Measurements from ENCODE around the gene HRH2.

HRH2 gene

DNA sequence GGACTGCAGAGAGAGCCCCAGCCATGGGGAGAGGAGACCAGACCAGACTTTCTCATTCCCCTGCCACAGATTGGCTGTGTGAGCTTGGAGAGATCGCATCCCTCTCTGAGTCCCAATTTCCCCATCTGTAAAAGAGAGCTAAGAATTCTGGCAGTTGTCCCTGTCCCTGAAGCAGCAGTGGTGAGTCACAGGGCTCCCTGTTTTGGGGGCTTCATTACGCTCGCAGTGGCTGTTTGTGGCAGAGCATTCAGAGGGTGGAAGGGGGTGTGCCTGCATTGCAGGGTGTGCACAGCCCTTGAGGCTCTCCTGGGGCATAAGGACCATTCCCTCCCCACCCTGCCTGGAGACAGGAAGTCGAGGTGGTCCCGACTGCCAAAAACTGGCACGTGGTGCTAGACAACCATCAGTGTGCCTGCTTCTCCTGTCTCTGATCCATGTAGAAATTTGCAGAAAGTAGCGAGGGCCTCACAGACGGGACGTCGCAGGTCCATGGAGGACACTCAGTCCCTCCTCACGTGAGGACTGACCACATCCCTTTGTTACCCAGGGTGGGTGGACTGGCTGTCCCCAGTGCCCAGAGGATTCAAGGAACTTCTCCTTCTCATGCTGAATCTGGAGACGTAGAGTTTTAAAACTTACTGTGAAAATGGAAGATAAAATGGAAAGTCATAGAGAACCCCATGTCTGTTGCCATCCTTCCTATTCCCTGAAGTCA, 35.3 kb downstream of the HRH2 start:
- DNase-seq (ENCODE audit: low spot score), result no peak

DNA sequence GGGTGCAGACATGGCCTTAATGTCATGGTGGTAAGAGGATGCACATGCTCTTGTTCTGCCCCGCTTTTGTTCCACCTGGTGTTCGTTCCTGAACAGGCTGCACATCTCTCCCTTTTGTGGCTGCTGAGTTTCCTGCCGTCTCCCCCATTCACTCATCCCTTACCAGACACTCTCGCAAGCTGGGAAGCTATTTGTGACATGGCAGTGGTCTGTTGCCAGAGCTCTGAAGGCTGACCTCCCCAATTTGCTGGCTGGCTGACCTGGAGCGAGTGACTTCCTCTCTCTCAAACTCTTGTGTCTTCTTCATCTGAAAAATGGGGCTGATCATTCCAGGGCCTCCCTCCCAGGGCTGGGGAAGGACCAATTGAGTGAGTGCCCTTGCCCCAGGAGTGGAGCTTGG, 35.9 kb downstream of the HRH2 start:
- no peak for DNase-seq (ENCODE audit: low spot score)

GRCh38 chr5:175694371-175695160, 36.7 kb downstream of the HRH2 start:
- DNase-seq (ENCODE audit: low spot score), result no peak

DNA sequence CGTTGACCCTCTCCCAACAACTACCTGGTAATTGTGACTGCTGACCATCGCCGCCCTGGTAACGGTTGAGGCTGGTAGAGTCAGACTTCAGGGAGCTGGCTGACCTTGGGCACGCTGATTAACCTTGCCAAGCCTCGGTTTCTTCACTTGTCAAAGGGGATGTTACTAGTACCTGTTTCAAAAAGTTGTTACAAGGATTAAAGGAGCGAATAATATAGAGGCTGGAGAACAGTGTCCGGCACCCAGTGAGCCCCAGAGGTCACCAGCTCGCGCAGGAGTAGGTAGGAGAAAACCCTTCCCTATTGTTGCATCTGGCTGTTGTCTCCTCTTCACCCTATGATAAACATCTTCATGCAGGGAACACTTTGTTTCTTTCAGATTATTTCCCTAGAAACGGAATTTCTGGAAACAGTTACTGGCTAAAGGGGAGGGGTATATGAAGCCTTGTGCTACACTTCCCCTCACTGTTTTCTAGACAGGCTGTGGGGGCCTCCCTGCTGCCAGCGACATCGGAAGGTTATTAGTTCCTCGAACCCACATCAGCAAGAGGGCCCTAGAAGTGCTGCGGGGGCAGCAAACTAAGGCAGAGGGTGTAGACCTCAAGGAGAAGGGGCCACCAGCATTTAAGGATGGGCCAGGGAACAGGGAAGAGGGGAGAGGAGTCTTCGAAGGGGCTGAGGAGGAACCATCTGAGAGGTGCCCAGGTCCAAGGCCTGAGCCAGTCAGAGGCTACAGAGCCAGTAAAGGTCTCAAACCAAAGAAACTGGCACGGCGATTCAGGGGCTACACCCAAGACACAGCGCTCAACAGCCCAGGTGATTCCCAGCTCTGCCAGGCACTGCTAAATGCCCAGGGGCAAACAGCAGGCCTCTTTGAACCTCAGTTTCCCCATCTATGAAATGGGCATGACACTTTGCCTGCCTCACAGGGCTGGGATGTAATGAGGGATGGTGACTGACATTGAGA, 37.6 kb downstream of the HRH2 start:
- DNase-seq (ENCODE audit: low spot score), result no peak

DNA sequence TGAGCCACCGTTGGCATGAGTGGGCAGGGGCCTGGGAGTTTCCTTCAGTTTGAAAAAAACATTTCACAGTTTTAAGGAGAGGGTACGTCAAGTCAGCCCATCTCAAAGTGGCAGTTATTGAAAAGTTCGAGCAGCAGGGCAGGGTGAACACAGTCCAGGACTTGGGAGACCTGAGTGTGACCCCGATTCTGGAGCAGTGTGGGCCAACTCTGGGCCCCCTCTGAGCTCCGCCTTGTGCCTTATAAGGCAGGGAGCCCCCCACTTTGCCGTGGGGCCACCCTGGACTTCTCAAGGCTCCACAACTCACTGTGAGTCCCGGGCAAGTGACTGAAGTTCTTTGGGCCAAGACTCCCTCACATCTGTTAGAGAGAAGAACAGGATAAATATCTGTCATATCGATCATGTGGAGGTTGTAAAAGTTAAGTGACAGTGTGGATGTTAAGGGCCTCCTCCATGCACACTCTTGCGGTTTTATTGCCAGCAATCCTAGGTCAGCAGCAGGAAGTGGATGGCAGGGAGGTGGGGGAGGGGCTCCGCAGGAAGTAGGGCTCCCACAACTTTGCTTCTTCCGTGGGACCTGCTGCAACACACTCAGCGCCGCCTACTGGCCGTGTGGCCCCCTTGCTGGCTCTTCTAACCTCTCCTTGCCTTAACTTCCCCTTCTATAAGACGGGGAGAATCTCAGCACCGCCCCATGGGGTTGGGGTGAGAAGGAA, 38.4 kb downstream of the HRH2 start:
- peak; percentile 81 for DNase-seq (ENCODE audit: low spot score)

GRCh38 chr5:175696855-175697198, 39.0 kb downstream of the HRH2 start:
- no peak for DNase-seq (ENCODE audit: low spot score)

DNA sequence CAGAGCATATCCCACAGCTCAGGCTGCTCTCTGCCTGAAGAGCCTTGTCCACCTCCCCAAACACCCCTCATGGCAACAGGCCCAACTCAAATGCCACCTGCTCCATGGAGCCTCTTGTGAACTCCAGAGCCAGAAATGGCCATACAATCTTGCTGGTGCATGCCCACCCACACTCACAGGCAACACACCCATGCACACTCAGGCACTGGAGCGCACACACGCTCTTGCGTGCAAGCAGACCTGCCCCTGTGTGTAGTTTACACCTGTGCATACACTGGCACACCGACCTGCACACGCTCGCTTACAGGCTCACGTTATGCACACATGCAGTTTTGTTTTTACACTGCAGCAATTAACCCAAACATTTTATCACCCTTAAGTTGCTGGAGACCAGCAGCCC, 40.0 kb downstream of the HRH2 start:
- no peak for DNase-seq (ENCODE audit: low spot score)

DNA sequence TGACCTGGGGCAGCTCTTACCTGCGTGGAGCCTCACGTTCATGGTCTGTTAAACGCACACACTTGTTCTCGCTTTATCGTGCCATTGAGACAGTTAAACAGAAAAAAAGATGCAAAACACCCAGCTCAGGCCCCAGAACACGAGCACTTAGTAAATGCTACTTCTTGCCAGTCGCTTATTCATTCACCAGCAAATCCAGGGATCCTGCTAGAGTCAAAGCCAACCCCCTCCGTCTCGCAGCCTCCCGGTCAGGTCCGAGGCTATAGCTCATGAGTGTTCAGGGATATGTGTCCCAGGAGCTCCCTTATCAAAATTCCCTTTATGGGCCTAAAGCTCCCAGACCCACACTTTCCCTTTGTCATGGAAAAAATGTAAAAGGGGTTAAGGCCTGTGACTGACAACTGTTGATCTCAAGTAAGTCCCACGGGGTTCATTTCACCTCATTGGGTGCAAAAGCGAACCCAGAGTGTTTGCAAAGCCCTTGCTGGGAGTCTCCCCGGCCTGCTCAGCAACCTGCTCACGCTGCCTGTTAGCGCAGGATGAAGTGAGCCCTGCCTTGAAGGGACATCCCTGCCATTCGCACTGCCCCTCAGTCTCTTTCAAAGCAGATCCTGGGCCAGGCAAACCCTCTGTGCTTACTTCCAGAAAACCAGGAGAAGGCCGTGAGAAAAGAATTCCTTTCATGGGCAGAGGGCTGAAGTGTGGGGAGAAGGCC, 40.7 kb downstream of the HRH2 start:
- no peak for DNase-seq (ENCODE audit: low spot score)

DNA sequence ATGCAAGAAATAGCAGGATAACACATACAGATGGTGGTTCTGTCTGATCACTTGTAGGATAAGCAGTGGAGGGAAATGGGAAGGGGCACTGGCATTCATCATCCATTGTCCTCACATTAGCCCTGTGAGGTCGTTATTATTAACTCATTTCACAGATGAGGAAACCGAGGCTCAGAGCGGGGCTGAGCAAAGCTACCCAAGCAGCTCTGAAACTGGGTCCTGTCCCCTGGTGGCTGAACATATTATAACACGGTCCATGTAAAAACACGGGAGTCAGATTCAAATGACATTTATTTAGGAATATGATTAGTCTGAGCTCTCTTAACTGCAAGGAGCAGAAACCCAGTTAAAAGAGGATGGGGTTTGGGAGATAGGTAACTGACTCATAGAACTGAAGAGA, 43.1 kb downstream of the HRH2 start:
- DNase-seq (ENCODE audit: low spot score), result no peak

GRCh38 chr5:175701797-175702196, 43.9 kb downstream of the HRH2 start:
- DNase-seq (ENCODE audit: low spot score), result no peak

DNA sequence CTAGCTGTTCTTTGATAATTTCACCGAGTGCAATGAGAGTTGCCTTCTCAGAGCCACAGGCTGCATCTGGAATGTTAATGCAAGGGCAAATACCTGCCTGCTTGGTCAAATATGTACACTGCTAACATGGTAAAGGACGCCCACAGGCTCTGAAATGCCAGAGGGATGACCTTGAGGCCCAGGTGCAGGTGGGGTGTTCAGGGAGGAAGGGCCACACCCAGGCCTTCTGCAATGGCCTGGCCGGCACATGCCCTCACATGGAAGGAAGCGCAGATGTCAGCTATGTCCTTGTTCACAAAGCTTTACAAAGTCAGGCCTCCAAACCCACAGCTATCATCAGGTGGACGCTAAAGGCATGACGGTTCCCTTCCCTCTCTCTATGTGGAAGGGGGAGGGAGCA, 48.6 kb downstream of the HRH2 start:
- DNase-seq (ENCODE audit: low spot score), result no peak

GRCh38 chr5:175707751-175708375, 50.0 kb downstream of the HRH2 start:
- no peak for DNase-seq (ENCODE audit: low spot score)

DNA sequence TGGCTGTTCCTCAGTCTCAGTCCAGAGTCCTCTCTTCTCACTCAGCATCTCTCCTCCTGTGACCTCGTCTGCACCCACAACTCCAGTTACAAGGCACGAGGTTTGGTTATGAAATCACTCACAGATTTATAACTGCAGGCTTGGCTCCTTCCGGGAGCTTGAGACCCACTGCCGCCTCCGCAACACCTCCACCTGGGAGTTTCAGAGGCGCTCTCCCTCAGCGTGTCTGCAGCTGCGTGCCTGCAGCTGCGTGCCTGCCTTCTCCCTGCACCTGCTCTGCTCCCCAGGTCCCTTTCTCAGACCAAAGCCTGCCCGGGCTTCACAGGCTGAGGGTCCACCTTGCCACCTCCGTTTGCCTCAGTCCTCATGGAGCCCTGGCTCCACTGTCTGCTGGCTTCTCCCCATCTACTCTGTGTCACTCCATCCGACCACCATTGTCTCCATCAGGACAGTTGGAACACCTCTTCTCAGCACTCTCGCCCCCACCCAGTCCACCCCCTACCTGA, 51.5 kb downstream of the HRH2 start:
- DNase-seq (ENCODE audit: low spot score), result no peak

DNA sequence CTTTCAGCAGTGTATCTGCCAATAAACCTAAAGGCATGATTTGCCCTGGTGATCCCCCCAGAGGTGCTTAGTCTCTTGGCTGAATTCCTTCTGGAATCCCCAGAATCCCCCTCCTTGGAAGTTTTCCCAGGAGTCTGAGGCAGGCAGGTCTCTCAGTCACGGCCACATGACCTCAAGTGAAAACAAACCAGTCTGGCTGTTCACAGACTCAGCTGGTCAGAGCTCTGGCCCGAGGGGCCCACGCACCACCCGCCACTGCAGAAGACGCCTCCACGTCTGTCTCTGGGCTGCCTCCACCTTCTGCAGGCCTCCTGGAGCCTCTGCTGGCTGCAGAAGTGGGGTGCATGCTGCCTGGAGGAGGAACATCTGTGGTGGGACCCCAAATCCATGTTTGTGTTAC, 52.5 kb downstream of the HRH2 start:
- DNase-seq (ENCODE audit: low spot score), result no peak

- DNase-seq (ENCODE audit: low spot score), result no peak
Observed at GRCh38 chr5:175711031-175711430, 53.2 kb downstream of the HRH2 start.

DNA sequence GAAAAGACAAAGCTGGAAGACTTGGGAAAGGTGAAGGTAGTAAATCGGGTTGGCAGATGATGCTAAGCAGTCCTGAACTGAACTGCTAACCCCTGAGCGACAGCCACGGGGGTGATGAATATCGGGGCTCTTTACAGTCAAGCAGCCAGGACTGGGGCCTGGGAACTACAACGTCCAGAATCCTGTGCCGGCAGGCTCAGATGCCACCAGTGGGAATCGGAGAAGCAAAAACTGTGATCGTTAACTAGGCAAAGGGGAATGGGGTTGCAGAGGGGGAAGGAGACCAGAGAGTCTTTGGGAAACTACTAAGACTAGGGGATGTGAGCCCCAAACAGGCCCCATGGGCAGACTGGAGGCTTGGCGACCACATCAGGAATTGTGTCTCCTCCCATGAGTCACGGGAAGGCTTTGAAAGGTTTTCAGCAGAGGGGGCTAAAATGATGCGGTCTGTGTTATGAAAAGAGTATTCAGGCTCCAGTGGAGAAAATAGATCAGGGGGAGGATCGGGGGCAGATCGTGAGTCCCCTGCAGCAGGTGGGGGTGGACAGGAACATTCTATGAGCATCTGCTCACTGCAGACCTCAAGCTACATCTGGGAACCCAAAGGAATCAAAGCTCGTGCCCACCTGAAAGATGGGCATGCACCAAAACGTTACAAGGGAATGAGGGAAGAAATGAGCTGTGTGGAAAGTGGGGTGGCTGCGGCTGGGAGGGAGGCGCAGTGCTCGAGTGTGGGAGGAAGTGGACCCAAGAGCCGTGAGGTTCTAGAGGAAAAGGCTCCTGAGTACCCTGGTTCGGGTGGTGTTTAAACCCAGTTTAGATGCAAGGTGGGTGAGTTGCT, 53.8 kb downstream of the HRH2 start:
- DNase-seq (ENCODE audit: low spot score), result no peak

DNA sequence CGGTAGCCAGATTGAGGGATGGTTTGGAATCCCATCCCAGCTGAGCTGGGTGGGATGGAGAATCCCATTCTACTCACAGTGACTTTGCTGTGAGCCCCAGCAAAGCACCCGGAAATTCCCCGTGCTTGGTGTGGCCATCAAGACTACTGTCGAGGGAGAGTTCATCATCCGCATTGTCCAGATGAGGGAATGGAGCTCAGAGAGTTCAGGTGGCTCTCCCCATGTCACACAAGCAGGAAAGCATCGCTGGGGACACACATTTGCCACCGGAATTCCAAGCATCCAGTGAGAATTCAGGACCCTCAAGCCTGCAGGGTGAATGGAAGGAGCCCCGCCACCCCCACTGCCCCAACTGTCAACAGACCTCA, 54.4 kb downstream of the HRH2 start:
- DNase-seq (ENCODE audit: low spot score), result no peak

- no peak for DNase-seq (ENCODE audit: low spot score)
Observed at GRCh38 chr5:175712681-175713085, 54.8 kb downstream of the HRH2 start.

DNA sequence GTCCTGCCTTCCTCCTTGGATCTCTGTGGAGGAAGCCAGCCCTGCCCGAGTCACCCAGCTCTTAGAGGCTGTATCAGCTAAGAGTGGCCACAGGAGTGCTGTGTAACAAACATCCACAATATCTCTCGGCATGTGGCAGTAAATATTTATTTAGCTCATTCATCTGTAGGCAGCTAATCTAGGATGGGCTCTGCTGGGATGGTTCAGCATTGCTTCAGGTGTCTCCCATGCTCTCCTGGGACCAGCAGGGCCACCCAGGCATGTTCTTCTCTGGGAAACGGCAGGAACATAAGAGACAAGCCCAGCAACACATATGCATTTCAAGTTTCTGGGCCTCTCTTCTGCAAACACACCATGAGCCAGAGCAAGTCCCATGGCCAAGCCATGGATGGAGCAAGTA, 56.1 kb downstream of the HRH2 start:
- no peak for DNase-seq (ENCODE audit: low spot score)
